Parietal lobe (tissue), 1 donor: ENCODE measurements around the gene CEACAM8. TPM values are rescaled to one million over a fixed set of nuclear protein-coding genes. Genes with fewer than 3 reads are reported as not detected.

Experiments
- total RNA-seq: library from RNA; depleted of rRNA; stranded (reverse); fragments of >200 nt; gene quantifications from one replicate; pipeline ENCODE4 v1.2.3, GENCODE V29; 2014

Gene CEACAM8
- total RNA-seq, result not detected

DNA sequence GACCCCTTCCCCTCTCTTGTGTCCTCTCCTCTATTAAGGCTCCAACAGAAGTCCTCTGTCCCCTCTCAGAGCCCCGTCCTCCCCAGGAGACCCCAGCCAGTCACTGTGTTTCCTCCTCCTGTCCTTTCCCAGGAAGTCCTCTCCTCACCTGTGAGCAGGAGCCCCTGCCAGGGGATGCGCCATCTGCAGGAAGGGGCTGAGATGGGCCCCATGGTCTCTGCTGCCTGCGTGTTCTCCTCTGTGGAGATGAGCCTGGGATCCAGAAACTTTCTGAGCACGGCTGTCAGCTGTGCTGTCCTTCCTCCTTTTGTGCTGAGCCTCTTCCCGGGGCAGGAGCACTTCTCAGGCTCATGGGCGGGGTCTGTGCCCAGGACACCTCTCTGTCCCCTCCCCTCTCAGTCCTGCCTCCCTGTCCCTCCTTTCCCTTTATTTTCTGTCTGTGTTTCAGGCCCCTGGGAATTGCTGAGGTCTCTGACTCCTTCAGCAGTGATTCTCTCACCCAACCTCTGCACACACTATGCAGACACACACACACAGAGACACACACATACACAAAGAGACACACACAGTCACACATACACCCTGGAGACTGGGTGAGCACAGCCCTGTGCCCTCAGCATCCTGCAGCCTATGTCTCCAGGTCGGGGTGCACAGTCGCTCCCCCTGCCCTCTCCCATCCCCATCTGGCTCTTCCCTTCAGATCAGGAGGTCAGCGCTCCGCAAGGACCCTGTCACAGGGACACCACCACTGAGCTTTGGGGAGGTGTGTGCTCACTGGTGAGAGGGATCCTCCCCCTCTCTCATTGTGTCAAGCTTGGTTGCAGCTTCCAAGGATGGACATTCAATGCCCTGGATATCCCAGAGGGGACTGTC is at the start of gene CEACAM8:
CEACAM8 (minus strand) TSS at position 308 of the 873 bp plus-strand sequence; CDS start at position 212, 96 bp downstream.

Other genes starting within 250 kb of the CEACAM8 start
- gene CNFN, start 204.6 kb downstream of the CEACAM8 start, total RNA-seq, result not detected
- gene LIPE, start 167.5 kb downstream of the CEACAM8 start, total RNA-seq, result 11.0 TPM
- gene CXCL17, start 152.0 kb downstream of the CEACAM8 start, total RNA-seq, result not detected
- gene CEACAM1, start 66.4 kb downstream of the CEACAM8 start, total RNA-seq, result not detected
- gene PSG3, start 145.6 kb upstream of the CEACAM8 start, total RNA-seq, result not detected
- gene PSG8, start 170.8 kb upstream of the CEACAM8 start, total RNA-seq, result not detected